Stimulated activated CD4-positive, alpha-beta T cell treated with anti-CD3 and anti-CD28 coated beads, Interleukin-1b, Interleukin-23, amount 100 ng/mL, for 4 hours (primary cell): ENCODE measurements around the gene NEDD4.
"Not testable (repeated sequence)": the region's sequence is repeated elsewhere in the genome, so short reads cannot be mapped to it uniquely, and the experiment has no call there.

Source experiments
- DNase-seq, 2 donors: peaks; one replicate each; pipeline ENCODE4 v3.0.0-alpha.2; 2020; ENCODE audit warnings: low read depth in 2 of 2

Gene NEDD4

GRCh38 chr15:56006371-56006770, 13.0 kb upstream of the NEDD4 start:
- not testable (repeated sequence) for DNase-seq

- not testable (repeated sequence) for DNase-seq
Measured at GRCh38 chr15:56004281-56004680, 10.9 kb upstream of the NEDD4 start.

GRCh38 chr15:56003777-56004176, 10.4 kb upstream of the NEDD4 start:
- DNase-seq: not testable (repeated sequence)

GRCh38 chr15:56003277-56003676, 9.9 kb upstream of the NEDD4 start:
- DNase-seq: not testable (repeated sequence)

- DNase-seq: no peak
Measured at GRCh38 chr15:56001471-56002078, 8.2 kb upstream of the NEDD4 start.

GRCh38 chr15:55999658-56000057, 6.2 kb upstream of the NEDD4 start:
- no peak for DNase-seq

GRCh38 chr15:55998478-55998877, 5.1 kb upstream of the NEDD4 start:
- no peak for DNase-seq

GRCh38 chr15:55993804-55994560, 570 bp upstream of the NEDD4 start:
- no peak for DNase-seq

GRCh38 chr15:55992769-55993110, 672 bp downstream of the NEDD4 start:
- no peak for DNase-seq

- DNase-seq: no peak
Measured at GRCh38 chr15:55991802-55992768, 1.3 kb downstream of the NEDD4 start.

GRCh38 chr15:55990998-55991397, 2.4 kb downstream of the NEDD4 start:
- no peak for DNase-seq

GRCh38 chr15:55990516-55990915, 2.9 kb downstream of the NEDD4 start:
- DNase-seq: no peak

- no peak for DNase-seq
Measured at GRCh38 chr15:55989383-55989782, 4.0 kb downstream of the NEDD4 start.

- no peak for DNase-seq
Measured at GRCh38 chr15:55981582-55982249, 11.7 kb downstream of the NEDD4 start.

GRCh38 chr15:55980511-55980910, 12.9 kb downstream of the NEDD4 start:
- no peak for DNase-seq

- no peak for DNase-seq
Measured at GRCh38 chr15:55977231-55977630, 16.2 kb downstream of the NEDD4 start.

- no peak for DNase-seq
Measured at GRCh38 chr15:55970286-55970685, 23.1 kb downstream of the NEDD4 start.

GRCh38 chr15:55969582-55969981, 23.8 kb downstream of the NEDD4 start:
- DNase-seq: no peak

- no peak for DNase-seq
Measured at GRCh38 chr15:55968923-55969322, 24.5 kb downstream of the NEDD4 start.

GRCh38 chr15:55965091-55965490, 28.3 kb downstream of the NEDD4 start:
- no peak for DNase-seq

GRCh38 chr15:55960946-55961345, 32.5 kb downstream of the NEDD4 start:
- no peak for DNase-seq
